Hair follicle dermal papilla cell (primary cell): ENCODE data around the gene BPIFA1. TPM values are rescaled to one million over a fixed set of nuclear protein-coding genes. Genes with fewer than 3 reads are reported as not detected.

Experiments
- total RNA-seq: library from RNA; depleted of rRNA; stranded (reverse); fragments of >200 nt; gene quantifications from 2 replicates; pipeline ENCODE4 v1.2.3, GENCODE V29; 2012

The BPIFA1 gene
- total RNA-seq, result not detected in 2 replicates

GRCh38 chr20:33235696-33236095 lies at the start of gene BPIFA1:
Gene BPIFA1, plus strand, starts transcription at chr20:33235996. Its CDS starts 1,716 bp downstream, at chr20:33237712.

GRCh38 chr20:33217052-33217451 lies 18.7 kb upstream of the BPIFA1 start, which contains the start of gene BPIFA3:
Gene BPIFA3, plus strand, starts transcription at chr20:33217352. Its CDS starts 185 bp downstream, at chr20:33217537.

GRCh38 chr20:33282991-33283555 lies 47.3 kb downstream of the BPIFA1 start, which contains the start of gene BPIFB1:
Gene BPIFB1, plus strand, starts transcription at chr20:33283214. Its CDS starts 2,860 bp downstream, at chr20:33286074.

Other genes starting within 250 kb of the BPIFA1 start
- not detected in 2 replicates for gene SUN5, start 231.6 kb upstream of the BPIFA1 start, total RNA-seq
- not detected in 2 replicates for gene BPIFB2, start 228.3 kb upstream of the BPIFA1 start, total RNA-seq
- not detected in 2 replicates for gene BPIFB6, start 204.3 kb upstream of the BPIFA1 start, total RNA-seq
- not detected in 2 replicates for gene BPIFB3, start 182.1 kb upstream of the BPIFA1 start, total RNA-seq
- not detected in 2 replicates for gene BPIFB4, start 156.4 kb upstream of the BPIFA1 start, total RNA-seq
- not detected in 2 replicates for gene BPIFA2, start 67.8 kb upstream of the BPIFA1 start, total RNA-seq
- not detected in 2 replicates for gene BPIFA3, start 18.6 kb upstream of the BPIFA1 start, total RNA-seq
- not detected in 2 replicates for gene BPIFB1, start 47.2 kb downstream of the BPIFA1 start, total RNA-seq
- 13.0 and 15.3 TPM in 2 replicates for gene CDK5RAP1, start 165.5 kb downstream of the BPIFA1 start, total RNA-seq
- 47.1 and 53.3 TPM in 2 replicates for gene SNTA1, start 207.8 kb downstream of the BPIFA1 start, total RNA-seq